A673 (cell line): ENCODE results near the gene SH3RF3. TPM values are rescaled to one million over a fixed set of nuclear protein-coding genes. Genes with fewer than 3 reads are reported as not detected.

Experiments used
- BruUV-seq: library from RNA; stranded (reverse); fragments of 400-500 nt; replicated peaks from 2 replicates; lab custom pipeline; 2021; lab: Mats Ljungman, UMichigan
- CTCF ChIA-PET: fragments of 300-600 bp; sonication (Branson Sonifier 250); formaldehyde crosslinking; loops from one replicate; lab custom pipeline; 2022; ENCODE audit warnings: antibody characterized with exemption; lab: Charles Lee
- POLR2A ChIA-PET: fragments of 300-600 bp; sonication (Branson Sonifier 250); formaldehyde crosslinking; loops from one replicate; lab custom pipeline; 2022; ENCODE audit warnings: antibody characterized with exemption; ENCODE audit not compliant: low non-redundant PET; lab: Charles Lee
- DNase-seq: peaks from one replicate; pipeline ENCODE4 v3.0.0-alpha.2; 2015; ENCODE audit warnings: low spot score
- H3K27ac ChIP-seq: fragments of 200-600 bp; sonication (generic); 2 replicates; pipeline ENCODE4 v1.5.1; 2016; ENCODE audit warnings: mixed run types, low read depth, mild to moderate bottlenecking, mixed read lengths, antibody characterized with exemption, low read length; ENCODE audit not compliant: poor library complexity, severe bottlenecking
- H3K27me3 ChIP-seq: fragments of 200-600 bp; sonication (generic); replicated peaks from 2 replicates; pipeline ENCODE4 v1.6.1; 2017; ENCODE audit warnings: mixed run types, low read depth, mild to moderate bottlenecking, mixed read lengths, antibody characterized with exemption, low read length; ENCODE audit not compliant: insufficient read depth, poor library complexity
- H3K36me3 ChIP-seq: fragments of 200-600 bp; sonication (generic); 2 replicates; pipeline ENCODE4 v1.6.1; 2016; ENCODE audit warnings: mixed run types, mild to moderate bottlenecking, mixed read lengths, antibody characterized with exemption, low read length; ENCODE audit not compliant: insufficient read depth, poor library complexity, severe bottlenecking
- H3K4me1 ChIP-seq: fragments of 200-600 bp; sonication (generic); 2 replicates; pipeline ENCODE4 v1.6.1; 2017; ENCODE audit warnings: mixed run types, mild to moderate bottlenecking, mixed read lengths, antibody characterized with exemption, low read length; ENCODE audit not compliant: insufficient read depth, poor library complexity, severe bottlenecking
- H3K4me3 ChIP-seq: fragments of 200-600 bp; sonication (generic); 2 replicates; pipeline ENCODE4 v1.5.1; 2016; ENCODE audit warnings: low read depth, mixed run types, mild to moderate bottlenecking, mixed read lengths, low read length; ENCODE audit not compliant: poor library complexity, severe bottlenecking
- H3K9me3 ChIP-seq: fragments of 200-600 bp; sonication (generic); 2 replicates; pipeline ENCODE4 v1.6.1; 2016; ENCODE audit warnings: mixed run types, low read depth, mild to moderate bottlenecking, mixed read lengths, antibody characterized with exemption, low read length; ENCODE audit not compliant: poor library complexity, severe bottlenecking
- CTCF ChIP-seq: fragments of 300-800, 200-600 bp; sonication (generic); conservative IDR thresholded peaks from 2 replicates; pipeline ENCODE4 v1.5.1; 2017; ENCODE audit warnings: low read depth, mild to moderate bottlenecking, antibody characterized with exemption, low read length, moderate library complexity, mixed read lengths
- EZH2 ChIP-seq: fragments of 200-600 bp; sonication (generic); IDR thresholded peaks from 2 replicates; pipeline ENCODE4 v1.6.1; 2017; ENCODE audit warnings: borderline replicate concordance, low read depth, mild to moderate bottlenecking, mixed read lengths, antibody characterized with exemption, low read length; ENCODE audit not compliant: poor library complexity, severe bottlenecking
- intact Hi-C: fragments of 100-400 bp; cut with micrococcal nuclease; formaldehyde crosslinking; loops from one replicate; pipeline ENCODE4 v1.10.0; 2022; ENCODE audit not compliant: unreplicated experiment
- total RNA-seq: library from RNA; stranded (reverse); gene quantifications from 2 replicates; pipeline ENCODE4 v1.2.3, GENCODE V29; 2021

The SH3RF3 gene
- total RNA-seq, 1 experiment from 2014 or later = 0.15 TPM

- no TSS peak for BruUV-seq
- Histone ChIP-seq H3K4me3 (no peak overlapping the region), H3K27ac (no peak overlapping the region), H3K4me1 (no peaks in the 10 kb centered on the region), H3K36me3 (no peaks in the 10 kb centered on the region), H3K27me3 (no peaks in the 10 kb centered on the region), H3K9me3 (no peaks in the 10 kb centered on the region)
- POLR2A ChIA-PET = no interaction called here
- DNase-seq = no peak
- no peak for TF ChIP-seq EZH2
- no peak for TF ChIP-seq CTCF
- intact Hi-C loops = loop anchor here (10.0 kb wide), 1 partner anchor 237 kb away; no protein-coding TSS in a partner anchor
- CTCF ChIA-PET = no interaction called here
Measured at GRCh38 chr2:109501461-109501860, 372.5 kb downstream of the SH3RF3 start.

- no peak for TF ChIP-seq CTCF
- TF ChIP-seq EZH2 = no peak
- POLR2A ChIA-PET = no interaction called here
- CTCF ChIA-PET = no interaction called here
- Histone ChIP-seq H3K36me3 (no peaks in the 10 kb centered on the region), H3K9me3 (no peaks in the 10 kb centered on the region), H3K27me3 (no peaks in the 10 kb centered on the region), H3K4me1 (no peaks in the 10 kb centered on the region), H3K4me3 (no peak overlapping the region), H3K27ac (no peak overlapping the region)
- intact Hi-C loops = loop anchor here (10.0 kb wide), 1 partner anchor 238 kb away; no protein-coding TSS in a partner anchor
- no TSS peak for BruUV-seq
- no peak for DNase-seq
Measured at GRCh38 chr2:109503191-109503590, 374.2 kb downstream of the SH3RF3 start.

GRCh38 chr2:109507217-109507616 lies 378.2 kb downstream of the SH3RF3 start:
- Histone ChIP-seq H3K4me1 (no peaks in the 10 kb centered on the region), H3K27ac (no peak overlapping the region), H3K27me3 (no peaks in the 10 kb centered on the region), H3K9me3 (no peaks in the 10 kb centered on the region), H3K4me3 (no peak overlapping the region), H3K36me3 (no peaks in the 10 kb centered on the region)
- BruUV-seq = no TSS peak
- no peak for DNase-seq
- ChIA-PET POLR2A (interaction anchor here (0.6 kb wide), 1 partner anchor 19 kb away, joined by 3 read pairs; no protein-coding TSS in a partner anchor), CTCF (no interaction called here)
- no peak for TF ChIP-seq EZH2
- no peak for TF ChIP-seq CTCF
- intact Hi-C loops = loop anchor here (10.0 kb wide), 1 partner anchor 242 kb away; no protein-coding TSS in a partner anchor
